PC-3 (cell line): ENCODE results near the gene ZBTB7B. TPM values are rescaled to one million over a fixed set of nuclear protein-coding genes. Genes with fewer than 3 reads are reported as not detected.

Experiments used
- ATAC-seq: fragments of 200-7000 bp; cut with Tn5 transposase; 2 replicates; pipeline ENCODE4 v1.9.1; 2020; ENCODE audit warnings: mild to moderate bottlenecking, moderate library complexity
- BruUV-seq: library from RNA; stranded (reverse); fragments of 400-500 nt; replicated peaks from 2 replicates; lab custom pipeline; 2021; lab: Mats Ljungman, UMichigan
- CTCF ChIA-PET: fragments of 300-600 bp; sonication (Branson Sonifier 250); formaldehyde crosslinking; loops from one replicate; lab custom pipeline; 2022; ENCODE audit warnings: antibody characterized with exemption; lab: Charles Lee
- POLR2A ChIA-PET: fragments of 300-600 bp; sonication (Branson Sonifier 250); formaldehyde crosslinking; loops from one replicate; lab custom pipeline; 2022; ENCODE audit warnings: antibody characterized with exemption; ENCODE audit not compliant: unreplicated experiment; lab: Charles Lee
- DNase-seq: peaks from one replicate; pipeline ENCODE4 v3.0.0-alpha.2; 2015
- H2AFZ ChIP-seq: fragments of 300-600 bp; sonication (generic); 2 replicates; pipeline ENCODE4 v1.6.0; 2016; ENCODE audit warnings: antibody characterized with exemption, low read length
- H3F3A ChIP-seq: fragments of 300-600 bp; sonication (generic); one replicate; pipeline ENCODE4 v1.6.0; 2017; ENCODE audit warnings: antibody characterized with exemption, low read length, control low read depth, mild to moderate bottlenecking; ENCODE audit not compliant: unreplicated experiment
- H3K27ac ChIP-seq: fragments of 300-600 bp; sonication (generic); 2 replicates; pipeline ENCODE4 v1.5.1; 2016; ENCODE audit warnings: mild to moderate bottlenecking, low read length
- H3K27me3 ChIP-seq: fragments of 300-600 bp; sonication (generic); 2 replicates; pipeline ENCODE4 v1.6.1; 2016; ENCODE audit warnings: low read length, mixed read lengths
- H3K36me3 ChIP-seq: fragments of 300-600 bp; sonication (generic); 2 replicates; pipeline ENCODE4 v1.6.1; 2016; ENCODE audit warnings: low read depth, mixed run types, low read length, mixed read lengths
- H3K4me1 ChIP-seq: fragments of 300-600 bp; sonication (generic); 2 replicates; pipeline ENCODE4 v1.5.1; 2016; ENCODE audit warnings: low read length; ENCODE audit not compliant: insufficient read depth
- H3K4me2 ChIP-seq: fragments of 300-600 bp; sonication (generic); 2 replicates; pipeline ENCODE4 v1.6.0; 2016; ENCODE audit warnings: low read length
- H3K4me3 ChIP-seq: fragments of 300-600 bp; sonication (generic); 2 replicates; pipeline ENCODE4 v1.5.1; 2016; ENCODE audit warnings: mild to moderate bottlenecking, low read length, mixed read lengths
- H3K79me2 ChIP-seq: fragments of 300-600 bp; sonication (generic); 2 replicates; pipeline ENCODE4 v1.6.1; 2017; ENCODE audit warnings: low read length, mixed read lengths
- H3K9ac ChIP-seq: fragments of 300-600 bp; sonication (generic); 2 replicates; pipeline ENCODE4 v1.6.0; 2016; ENCODE audit warnings: mild to moderate bottlenecking, low read length
- H3K9me2 ChIP-seq: fragments of 300-600 bp; sonication (generic); replicated peaks from 2 replicates; pipeline ENCODE4 v1.6.1; 2016; ENCODE audit warnings: mixed run types, low read length, mixed read lengths
- H3K9me3 ChIP-seq: fragments of 300-600 bp; sonication (generic); 2 replicates; pipeline ENCODE4 v1.6.1; 2016; ENCODE audit warnings: low read length, mixed read lengths
- H4K20me1 ChIP-seq: fragments of 300-600 bp; sonication (generic); 2 replicates; pipeline ENCODE4 v1.6.1; 2016; ENCODE audit warnings: low read length, mixed read lengths
- CTCF ChIP-seq: fragments of 300-600 bp; sonication (generic); conservative IDR thresholded peaks from 2 replicates; pipeline ENCODE4 v1.5.1; 2017; ENCODE audit warnings: antibody characterized with exemption, low read depth, mild to moderate bottlenecking, low read length
- EZH2 ChIP-seq: fragments of 300-600 bp; sonication (generic); IDR thresholded peaks from one replicate; pipeline ENCODE4 v1.6.1; 2017; ENCODE audit warnings: antibody characterized with exemption, mild to moderate bottlenecking, low read length; ENCODE audit not compliant: unreplicated experiment
- EZH2phosphoT487 ChIP-seq: fragments of 300-600 bp; sonication (generic); IDR thresholded peaks from 2 replicates; pipeline ENCODE4 v1.6.1; 2018; ENCODE audit warnings: mild to moderate bottlenecking, antibody characterized with exemption, low read length, borderline replicate concordance
- intact Hi-C: fragments of 100-400 bp; cut with micrococcal nuclease; formaldehyde crosslinking; loops from 2 replicates; pipeline ENCODE4 v1.9.0; 2023
- total RNA-seq: library from RNA; depleted of rRNA; stranded (reverse); fragments of >200 nt; gene quantifications from 2 replicates; pipeline ENCODE4 v1.2.3, GENCODE V29; 2014

Gene ZBTB7B
- total RNA-seq, 1 experiment from 2014 or later, result 39.7 TPM

- H3K4me2 ChIP-seq, result peak overlapping the region; percentile 99
- ChIA-PET CTCF (interaction anchor here (0.6 to 3.4 kb wide), 9 partner anchors 14 to 739 kb away, joined by 3 to 41 read pairs (median 6); partner anchors contain the start of gene KRTCAP2), POLR2A (interaction anchor here (0.6 to 0.7 kb wide), 2 partner anchors 23 to 34 kb away, joined by 15 to 27 read pairs; no protein-coding TSS in a partner anchor)
- peak overlapping the region; percentile 87 for H3K9ac ChIP-seq
- H2AFZ ChIP-seq, result peak overlapping the region; percentile 81
- no peaks in the 10 kb centered on the region for H3K9me3 ChIP-seq
- peaks cover 33% of the 10 kb centered on the region for H3K4me1 ChIP-seq
- TF ChIP-seq EZH2 (no peak), CTCF (no peak), EZH2phosphoT487 (no peak)
- intact Hi-C loops, result loop anchor here (2.0 to 5.0 kb wide), 2 partner anchors 35 to 49 kb away; partner anchors contain the start of gene ZBTB7B
- ATAC-seq, result peak; percentile 33
- H3K79me2 ChIP-seq, result peaks cover 35% of the 10 kb centered on the region
- H3K4me3 ChIP-seq, result peak overlapping the region; percentile 95
- H3K27me3 ChIP-seq, result no peaks in the 10 kb centered on the region
- peaks cover 8% of the 10 kb centered on the region for H3F3A ChIP-seq
- H3K9me2 ChIP-seq, result no peaks in the 10 kb centered on the region
- peaks cover 30% of the 10 kb centered on the region for H3K36me3 ChIP-seq
- peaks cover 3% of the 10 kb centered on the region; the same call in 1 of the 2 replicates for H4K20me1 ChIP-seq
- BruUV-seq, result TSS peak; percentile 63
- peak overlapping the region; percentile 67 for H3K27ac ChIP-seq
- peak; percentile 77 for DNase-seq
Measured at GRCh38 chr1:155051777-155052398, 49.3 kb downstream of the ZBTB7B start.

- ATAC-seq (peak; percentile 30), DNase-seq (peak; percentile 51)
- H3K9me2 ChIP-seq, result no peaks in the 10 kb centered on the region
- H3K9ac ChIP-seq, result peak overlapping the region; percentile 87
- H2AFZ ChIP-seq, result peak overlapping the region; percentile 28; the same call in 1 of the 2 replicates
- peaks cover 39% of the 10 kb centered on the region for H3K36me3 ChIP-seq
- peaks cover 3% of the 10 kb centered on the region; the same call in 1 of the 2 replicates for H4K20me1 ChIP-seq
- peaks cover 35% of the 10 kb centered on the region for H3K79me2 ChIP-seq
- BruUV-seq, result no TSS peak
- ChIA-PET POLR2A (interaction anchor here (0.6 to 0.7 kb wide), 2 partner anchors 25 to 33 kb away, joined by 12 to 27 read pairs; no protein-coding TSS in a partner anchor), CTCF (interaction anchor here (0.5 to 3.4 kb wide), 4 partner anchors 9 to 293 kb away, joined by 3 to 41 read pairs (median 4); no protein-coding TSS in a partner anchor)
- H3K4me1 ChIP-seq, result peaks cover 33% of the 10 kb centered on the region
- H3K4me3 ChIP-seq, result peak overlapping the region; percentile 95
- no peaks in the 10 kb centered on the region for H3K9me3 ChIP-seq
- peak overlapping the region; percentile 99 for H3K4me2 ChIP-seq
- peak overlapping the region; percentile 67 for H3K27ac ChIP-seq
- peaks cover 8% of the 10 kb centered on the region for H3F3A ChIP-seq
- H3K27me3 ChIP-seq, result no peaks in the 10 kb centered on the region
- TF ChIP-seq EZH2phosphoT487 (no peak), CTCF (peak; percentile 78), EZH2 (no peak)
- intact Hi-C loops, result loop anchor here (5.0 kb wide), 1 partner anchor 35 kb away; no protein-coding TSS in a partner anchor
Measured at GRCh38 chr1:155052439-155053395, 50.1 kb downstream of the ZBTB7B start.
